ENCODE measurements around the gene ST14. TPM values are rescaled to one million over a fixed set of nuclear protein-coding genes. Genes with fewer than 3 reads are reported as not detected.
A peak's percentile ranks its signal among the peaks of the same experiment; 100 is the strongest.

Gene ST14
- total RNA-seq, 4 donors from 2014 or later: 0.88 to 15.6 (median 2.8) TPM

DNA sequence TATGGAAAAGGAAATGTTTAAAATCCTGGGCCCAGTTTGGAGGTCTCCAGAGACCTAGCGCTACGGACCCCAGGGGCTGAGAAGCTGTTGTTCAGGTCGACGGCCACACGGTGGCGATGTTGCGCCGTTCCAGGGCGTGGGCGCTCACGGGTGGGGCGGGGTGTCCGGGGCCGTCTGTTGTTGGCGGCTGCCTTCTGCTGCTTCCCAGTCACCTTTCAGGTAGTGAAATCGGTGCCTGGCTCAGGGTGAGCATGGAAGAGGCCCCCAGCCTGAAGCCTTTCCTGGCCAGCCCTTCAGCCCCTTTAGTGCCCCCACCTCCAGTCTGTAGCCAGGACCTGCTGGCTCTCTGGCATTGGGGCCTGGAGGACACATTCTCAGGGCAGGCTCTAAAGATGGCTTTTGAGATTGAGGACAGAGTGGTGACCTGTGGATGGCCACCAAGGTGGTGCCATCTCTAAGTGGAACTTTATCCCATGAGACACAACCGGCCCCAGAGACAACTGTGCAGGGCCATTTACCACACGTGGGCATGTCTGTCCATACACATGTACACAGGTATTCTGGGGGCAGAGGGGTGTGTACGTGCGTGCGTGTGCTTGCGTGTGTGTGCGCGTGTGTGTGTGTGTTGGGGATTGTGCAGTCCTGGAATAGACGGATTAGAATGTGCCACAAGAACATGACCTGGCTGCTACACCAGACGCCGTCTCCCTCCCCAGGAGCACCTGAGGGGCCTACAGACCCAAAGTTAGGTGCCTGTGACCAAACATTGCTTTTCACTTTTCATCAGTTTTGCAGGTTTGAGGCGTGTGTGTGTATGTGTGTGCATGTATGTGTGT is 53.8 kb downstream of the ST14 start:
- Histone ChIP-seq H3K4me1 (no peaks in the 10 kb centered on the region), H3K4me3 (no peak overlapping the region), H3K9me3 (no peaks in the 10 kb centered on the region), H3K27ac (no peak overlapping the region), H3K27me3 (no peaks in the 10 kb centered on the region), H3K36me3 (no peaks in the 10 kb centered on the region)
- peak in 1 of 2 donors; percentile 55 for DNase-seq
- intact Hi-C loops (cut with DNase I; ENCODE audit: low total_unique reads): no loop called here
- TF ChIP-seq POLR2A (IDR thresholded peaks at IDR 0.05): no peak
- TF ChIP-seq, protein P1, sequence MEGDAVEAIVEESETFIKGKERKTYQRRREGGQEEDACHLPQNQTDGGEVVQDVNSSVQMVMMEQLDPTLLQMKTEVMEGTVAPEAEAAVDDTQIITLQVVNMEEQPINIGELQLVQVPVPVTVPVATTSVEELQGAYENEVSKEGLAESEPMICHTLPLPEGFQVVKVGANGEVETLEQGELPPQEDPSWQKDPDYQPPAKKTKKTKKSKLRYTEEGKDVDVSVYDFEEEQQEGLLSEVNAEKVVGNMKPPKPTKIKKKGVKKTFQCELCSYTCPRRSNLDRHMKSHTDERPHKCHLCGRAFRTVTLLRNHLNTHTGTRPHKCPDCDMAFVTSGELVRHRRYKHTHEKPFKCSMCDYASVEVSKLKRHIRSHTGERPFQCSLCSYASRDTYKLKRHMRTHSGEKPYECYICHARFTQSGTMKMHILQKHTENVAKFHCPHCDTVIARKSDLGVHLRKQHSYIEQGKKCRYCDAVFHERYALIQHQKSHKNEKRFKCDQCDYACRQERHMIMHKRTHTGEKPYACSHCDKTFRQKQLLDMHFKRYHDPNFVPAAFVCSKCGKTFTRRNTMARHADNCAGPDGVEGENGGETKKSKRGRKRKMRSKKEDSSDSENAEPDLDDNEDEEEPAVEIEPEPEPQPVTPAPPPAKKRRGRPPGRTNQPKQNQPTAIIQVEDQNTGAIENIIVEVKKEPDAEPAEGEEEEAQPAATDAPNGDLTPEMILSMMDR (IDR thresholded peaks at IDR 0.05): peak; percentile 79 to 93 (median 85)

DNA sequence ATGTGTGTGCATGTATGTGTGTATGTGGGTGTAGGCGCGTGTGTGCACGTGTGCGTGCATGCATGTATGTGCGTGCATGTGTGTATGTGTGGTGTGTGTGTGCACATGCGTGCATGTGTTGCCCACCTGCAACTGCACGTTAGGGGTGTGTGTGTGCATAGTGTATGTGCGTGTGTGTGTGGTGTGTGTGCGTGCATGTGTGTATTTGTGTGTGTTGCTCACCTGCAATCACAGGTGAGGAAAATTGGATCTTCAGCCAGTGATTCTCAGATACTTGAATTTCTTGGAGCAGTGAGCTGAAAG is 54.3 kb downstream of the ST14 start:
- Histone ChIP-seq H3K36me3 (no peaks in the 10 kb centered on the region), H3K4me3 (no peak overlapping the region), H3K27me3 (no peaks in the 10 kb centered on the region), H3K9me3 (no peaks in the 10 kb centered on the region), H3K4me1 (no peaks in the 10 kb centered on the region), H3K27ac (no peak overlapping the region)
- intact Hi-C loops (cut with DNase I; ENCODE audit: low total_unique reads): no loop called here
- TF ChIP-seq POLR2A (IDR thresholded peaks at IDR 0.05): no peak
- TF ChIP-seq, protein P1 (IDR thresholded peaks at IDR 0.05): no peak
- DNase-seq: no peak

DNA sequence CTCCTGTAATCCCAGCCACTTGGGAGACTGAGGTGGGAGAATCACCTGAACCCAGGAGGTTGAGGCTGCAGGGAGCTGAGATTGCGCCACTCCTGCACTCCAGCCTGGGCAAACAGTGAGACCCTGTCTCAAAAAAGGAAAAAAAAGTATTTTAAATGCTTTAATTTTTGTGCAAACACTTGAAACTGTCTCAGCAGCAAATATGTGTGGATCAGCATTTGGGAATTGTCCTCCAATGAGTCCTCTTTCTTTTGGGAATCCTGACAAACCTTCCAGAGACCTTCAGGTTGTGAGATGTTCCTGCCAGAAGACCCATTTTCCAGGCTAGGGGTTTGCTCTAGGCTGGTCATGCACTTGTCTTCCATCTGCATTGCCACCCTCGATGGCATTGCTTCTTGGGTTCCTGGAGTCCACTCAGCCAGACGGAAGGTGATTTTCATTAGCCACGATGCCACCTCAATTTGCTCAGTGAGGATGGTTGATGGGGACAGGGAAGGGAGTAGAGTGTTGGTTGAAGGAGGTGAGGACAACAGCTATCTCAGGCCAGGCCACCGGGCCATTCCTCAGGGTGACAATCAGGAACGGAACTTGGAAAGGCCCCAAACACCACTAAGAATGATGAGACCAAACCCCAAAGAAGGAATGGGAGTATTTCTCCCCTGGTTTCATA is 55.4 kb downstream of the ST14 start:
- H3K27me3 ChIP-seq: no peaks in the 10 kb centered on the region
- H3K27ac ChIP-seq: no peak overlapping the region
- intact Hi-C loops (cut with DNase I; ENCODE audit: low total_unique reads): no loop called here
- TF ChIP-seq, protein P1 (IDR thresholded peaks at IDR 0.05): no peak
- TF ChIP-seq POLR2A (IDR thresholded peaks at IDR 0.05): no peak
- H3K36me3 ChIP-seq: no peaks in the 10 kb centered on the region
- H3K9me3 ChIP-seq: no peaks in the 10 kb centered on the region
- no peaks in the 10 kb centered on the region for H3K4me1 ChIP-seq
- H3K4me3 ChIP-seq: no peak overlapping the region
- DNase-seq: no peak

DNA sequence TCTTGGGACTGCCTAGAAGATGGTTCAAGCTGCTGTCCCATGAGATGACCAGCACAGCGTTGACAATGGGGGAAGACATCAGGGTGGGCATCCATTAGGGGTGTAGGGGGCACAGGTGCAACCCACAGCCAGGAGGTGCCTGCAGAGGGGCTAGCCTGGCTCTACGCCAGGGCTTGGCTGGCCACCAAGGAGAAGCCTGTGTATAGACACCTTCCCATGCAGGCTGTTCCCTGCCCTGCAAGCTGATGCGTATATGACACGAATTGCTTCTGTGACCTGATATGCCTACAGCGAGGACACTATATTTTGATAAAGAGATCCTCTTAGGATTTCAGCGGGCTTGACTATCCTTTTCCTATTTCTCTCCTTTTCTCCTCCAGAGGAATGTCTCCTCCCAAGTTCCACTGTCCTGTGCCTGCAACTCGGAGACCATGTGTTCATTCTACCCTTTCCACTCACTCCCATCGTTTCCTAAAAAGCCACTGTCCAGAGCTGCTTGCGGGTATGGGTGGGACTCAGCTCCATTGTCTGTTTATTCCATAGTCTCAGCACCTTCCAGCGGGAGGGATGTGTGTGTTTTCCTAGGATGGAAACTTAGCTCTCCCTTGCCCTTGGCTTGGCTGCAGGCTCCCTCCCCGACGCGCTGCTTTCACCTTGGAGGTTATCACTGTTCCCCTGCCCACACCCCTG is 56.1 kb downstream of the ST14 start:
- H3K36me3 ChIP-seq: no peaks in the 10 kb centered on the region
- no peaks in the 10 kb centered on the region for H3K9me3 ChIP-seq
- H3K27me3 ChIP-seq: no peaks in the 10 kb centered on the region
- no peak for TF ChIP-seq POLR2A (IDR thresholded peaks at IDR 0.05)
- TF ChIP-seq, protein P1 (IDR thresholded peaks at IDR 0.05): no peak
- no peak for DNase-seq
- intact Hi-C loops (cut with DNase I; ENCODE audit: low total_unique reads): no loop called here
- H3K27ac ChIP-seq: no peak overlapping the region
- no peak overlapping the region for H3K4me3 ChIP-seq
- H3K4me1 ChIP-seq: no peaks in the 10 kb centered on the region

DNA sequence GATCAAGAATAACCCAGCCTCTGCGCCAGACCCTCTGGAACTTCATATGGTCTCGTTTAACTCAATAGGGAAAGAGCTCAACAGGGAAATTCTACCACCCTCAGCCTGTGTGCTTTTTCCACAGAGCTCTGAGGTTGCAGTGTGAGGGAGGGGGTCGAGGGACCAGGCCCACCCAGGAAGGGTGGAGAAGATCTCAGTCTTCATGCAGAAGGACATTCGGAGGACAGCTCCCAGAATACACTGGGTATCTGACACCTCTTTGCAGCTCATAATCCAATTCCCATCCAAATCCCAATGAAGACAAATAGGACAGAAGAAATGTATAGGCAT is 56.6 kb downstream of the ST14 start:
- Histone ChIP-seq H3K27me3 (no peaks in the 10 kb centered on the region), H3K9me3 (no peaks in the 10 kb centered on the region), H3K4me3 (no peak overlapping the region), H3K27ac (no peak overlapping the region), H3K36me3 (no peaks in the 10 kb centered on the region), H3K4me1 (no peaks in the 10 kb centered on the region)
- no peak for DNase-seq
- TF ChIP-seq, protein P1 (IDR thresholded peaks at IDR 0.05): no peak
- TF ChIP-seq POLR2A (IDR thresholded peaks at IDR 0.05): no peak
- intact Hi-C loops (cut with DNase I; ENCODE audit: low total_unique reads): no loop called here
